ENCODE measurements around the gene RRM1. TPM values are rescaled to one million over a fixed set of nuclear protein-coding genes. Genes with fewer than 3 reads are reported as not detected.
A peak's percentile ranks its signal among the peaks of the same experiment; 100 is the strongest.

The RRM1 gene
- total and polyA plus RNA-seq, 2 of the 13 experiments (the other 11 are each of a cell fraction or from before 2014, with no cell fraction given), result 17.3 to 108 TPM

- TF ChIP-seq, protein P1, sequence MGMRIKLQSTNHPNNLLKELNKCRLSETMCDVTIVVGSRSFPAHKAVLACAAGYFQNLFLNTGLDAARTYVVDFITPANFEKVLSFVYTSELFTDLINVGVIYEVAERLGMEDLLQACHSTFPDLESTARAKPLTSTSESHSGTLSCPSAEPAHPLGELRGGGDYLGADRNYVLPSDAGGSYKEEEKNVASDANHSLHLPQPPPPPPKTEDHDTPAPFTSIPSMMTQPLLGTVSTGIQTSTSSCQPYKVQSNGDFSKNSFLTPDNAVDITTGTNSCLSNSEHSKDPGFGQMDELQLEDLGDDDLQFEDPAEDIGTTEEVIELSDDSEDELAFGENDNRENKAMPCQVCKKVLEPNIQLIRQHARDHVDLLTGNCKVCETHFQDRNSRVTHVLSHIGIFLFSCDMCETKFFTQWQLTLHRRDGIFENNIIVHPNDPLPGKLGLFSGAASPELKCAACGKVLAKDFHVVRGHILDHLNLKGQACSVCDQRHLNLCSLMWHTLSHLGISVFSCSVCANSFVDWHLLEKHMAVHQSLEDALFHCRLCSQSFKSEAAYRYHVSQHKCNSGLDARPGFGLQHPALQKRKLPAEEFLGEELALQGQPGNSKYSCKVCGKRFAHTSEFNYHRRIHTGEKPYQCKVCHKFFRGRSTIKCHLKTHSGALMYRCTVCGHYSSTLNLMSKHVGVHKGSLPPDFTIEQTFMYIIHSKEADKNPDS (CRISPR knock-in tag; IDR thresholded peaks at IDR 0.05), result no peak
- TF ChIP-seq GMEB1 (CRISPR knock-in tag; IDR thresholded peaks at IDR 0.05; ENCODE audit: borderline replicate concordance), result no peak
- TF ChIP-seq TEAD3 (CRISPR knock-in tag; optimal IDR thresholded peaks at IDR 0.05; ENCODE audit: borderline replicate concordance), result peak; percentile 26
- no peak for TF ChIP-seq AHDC1 (CRISPR knock-in tag; IDR thresholded peaks at IDR 0.05; ENCODE audit: borderline replicate concordance)
- TF ChIP-seq ZNF20 (CRISPR knock-in tag; IDR thresholded peaks at IDR 0.05), result no peak
- no peak for TF ChIP-seq ZNF609 (CRISPR knock-in tag; IDR thresholded peaks at IDR 0.05; ENCODE audit: borderline replicate concordance)
- TF ChIP-seq, protein P2, sequence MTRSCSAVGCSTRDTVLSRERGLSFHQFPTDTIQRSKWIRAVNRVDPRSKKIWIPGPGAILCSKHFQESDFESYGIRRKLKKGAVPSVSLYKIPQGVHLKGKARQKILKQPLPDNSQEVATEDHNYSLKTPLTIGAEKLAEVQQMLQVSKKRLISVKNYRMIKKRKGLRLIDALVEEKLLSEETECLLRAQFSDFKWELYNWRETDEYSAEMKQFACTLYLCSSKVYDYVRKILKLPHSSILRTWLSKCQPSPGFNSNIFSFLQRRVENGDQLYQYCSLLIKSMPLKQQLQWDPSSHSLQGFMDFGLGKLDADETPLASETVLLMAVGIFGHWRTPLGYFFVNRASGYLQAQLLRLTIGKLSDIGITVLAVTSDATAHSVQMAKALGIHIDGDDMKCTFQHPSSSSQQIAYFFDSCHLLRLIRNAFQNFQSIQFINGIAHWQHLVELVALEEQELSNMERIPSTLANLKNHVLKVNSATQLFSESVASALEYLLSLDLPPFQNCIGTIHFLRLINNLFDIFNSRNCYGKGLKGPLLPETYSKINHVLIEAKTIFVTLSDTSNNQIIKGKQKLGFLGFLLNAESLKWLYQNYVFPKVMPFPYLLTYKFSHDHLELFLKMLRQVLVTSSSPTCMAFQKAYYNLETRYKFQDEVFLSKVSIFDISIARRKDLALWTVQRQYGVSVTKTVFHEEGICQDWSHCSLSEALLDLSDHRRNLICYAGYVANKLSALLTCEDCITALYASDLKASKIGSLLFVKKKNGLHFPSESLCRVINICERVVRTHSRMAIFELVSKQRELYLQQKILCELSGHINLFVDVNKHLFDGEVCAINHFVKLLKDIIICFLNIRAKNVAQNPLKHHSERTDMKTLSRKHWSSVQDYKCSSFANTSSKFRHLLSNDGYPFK (CRISPR knock-in tag; IDR thresholded peaks at IDR 0.05; ENCODE audit: borderline replicate concordance), result no peak
- TF ChIP-seq ZFX (CRISPR knock-in tag; IDR thresholded peaks at IDR 0.05; ENCODE audit: low read depth), result no peak
- no peak for TF ChIP-seq FOXA1 (IDR thresholded peaks at IDR 0.05)
- TF ChIP-seq FOXA1 (CRISPR knock-in tag; IDR thresholded peaks at IDR 0.05), result 0 out of 2 replicates have a peak, but pooled peaks have one; percentile 7
Measured at GRCh38 chr11:4095509-4096230, 1.1 kb downstream of the RRM1 start (continued).

Measured in HepG2 (cell line).